Measurements from ENCODE around the gene FBRS.
"Not testable (repeated sequence)": the region's sequence is repeated elsewhere in the genome, so short reads cannot be mapped to it uniquely, and the experiment has no call there.

The FBRS gene

DNA sequence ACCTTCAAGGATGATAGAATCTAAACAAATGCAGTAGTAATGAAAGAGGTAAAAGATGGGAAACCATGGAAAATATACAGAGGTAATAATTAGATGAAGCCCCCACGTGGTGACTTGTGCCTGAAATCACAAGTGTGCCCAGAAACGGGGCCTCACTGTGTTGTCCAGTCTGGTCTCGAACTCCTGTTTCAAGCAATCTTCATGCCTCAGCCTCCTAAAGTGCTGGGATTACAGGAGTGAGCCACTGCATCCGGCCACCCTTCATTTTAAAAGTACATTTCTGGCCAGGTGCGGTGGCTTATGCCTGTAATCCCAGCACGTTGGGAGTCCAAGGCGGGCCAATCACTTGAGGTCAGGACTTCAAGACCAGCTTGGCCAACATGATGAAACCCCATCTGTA is 21.6 kb upstream of the FBRS start:
- peak; percentile 91 for TF ChIP-seq ZNF121 (tag by site-specific recombination; IDR thresholded peaks at IDR 0.05)
- TF ChIP-seq ZNF354C (tag by site-specific recombination; IDR thresholded peaks at IDR 0.05; ENCODE audit: borderline replicate concordance, low read depth): no peak
- ChIA-PET CTCF (interaction anchor here (0.6 to 2.3 kb wide), 4 partner anchors 8 to 1656 kb away, joined by 3 to 10 read pairs (median 7); partner anchors contain the start of gene DCTPP1), POLR2A (interaction anchor here (0.6 to 2.3 kb wide), 4 partner anchors 11 to 814 kb away, joined by 4 to 10 read pairs (median 6); partner anchors contain the start of gene PRR14)

DNA sequence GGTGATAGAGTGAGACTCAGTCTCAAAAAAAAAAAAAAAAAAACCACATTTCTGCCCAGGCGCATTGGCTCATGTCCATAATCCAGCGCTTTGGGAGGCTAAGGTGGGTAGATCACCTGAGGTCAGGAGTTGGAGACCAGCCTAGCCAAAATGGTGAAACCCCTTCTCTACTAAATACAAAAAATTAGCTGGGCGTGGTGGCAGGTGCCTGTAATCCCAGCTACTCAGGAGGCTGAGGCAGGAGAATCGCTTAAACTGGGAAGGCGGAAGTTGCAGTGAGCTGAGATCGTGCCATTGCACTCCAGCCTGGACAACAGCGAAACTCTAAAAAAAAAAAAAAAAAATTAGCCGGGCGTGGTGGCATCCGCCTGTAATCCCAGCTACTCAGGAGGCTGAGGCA is 21.1 kb upstream of the FBRS start:
- not testable (repeated sequence) for H3K9me3 ChIP-seq (ENCODE audit: control insufficient read depth, insufficient read depth, low read depth, low read length); H3K36me3 ChIP-seq (ENCODE audit: control insufficient read depth in 2 of 2, insufficient read depth in 1 of 2, low read length in 2 of 2); H3K4me1 ChIP-seq (ENCODE audit: control insufficient read depth, insufficient read depth, low read length); H3K4me3 ChIP-seq (ENCODE audit: low read depth, low read length); H3K27ac ChIP-seq (ENCODE audit: extremely low read depth, low read depth, low read length)
- TF ChIP-seq, protein P1, sequence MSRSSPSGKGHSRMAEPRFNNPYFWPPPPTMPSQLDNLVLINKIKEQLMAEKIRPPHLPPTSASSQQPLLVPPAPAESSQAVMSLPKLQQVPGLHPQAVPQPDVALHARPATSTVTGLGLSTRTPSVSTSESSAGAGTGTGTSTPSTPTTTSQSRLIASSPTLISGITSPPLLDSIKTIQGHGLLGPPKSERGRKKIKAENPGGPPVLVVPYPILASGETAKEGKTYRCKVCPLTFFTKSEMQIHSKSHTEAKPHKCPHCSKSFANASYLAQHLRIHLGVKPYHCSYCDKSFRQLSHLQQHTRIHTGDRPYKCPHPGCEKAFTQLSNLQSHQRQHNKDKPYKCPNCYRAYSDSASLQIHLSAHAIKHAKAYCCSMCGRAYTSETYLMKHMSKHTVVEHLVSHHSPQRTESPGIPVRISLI (tag by site-specific recombination; IDR thresholded peaks at IDR 0.05): peak; percentile 62; the same call in 1 of the 2 replicates
- ChIA-PET CTCF (interaction anchor here (0.6 to 2.3 kb wide), 7 partner anchors 8 to 1656 kb away, joined by 3 to 10 read pairs (median 3); partner anchors contain the start of gene DCTPP1), POLR2A (interaction anchor here (0.6 to 2.3 kb wide), 5 partner anchors 10 to 815 kb away, joined by 3 to 10 read pairs (median 5); partner anchors contain the start of gene PRR14)

More for the DNA sequence above, 21.6 kb upstream of the FBRS start:
- H3K4me1 ChIP-seq (ENCODE audit: control insufficient read depth, insufficient read depth, low read length): 0 out of 2 replicates have a peak, but pooled peaks cover 2% of the 10 kb centered on the region
- peaks cover 0 to 4% of the 10 kb centered on the region in 2 experiments; a peak in 1 of 3 replicates for H3K36me3 ChIP-seq (ENCODE audit: control insufficient read depth in 2 of 2, insufficient read depth in 1 of 2, low read length in 2 of 2)
- no peak overlapping the region for H3K27ac ChIP-seq (ENCODE audit: extremely low read depth, low read depth, low read length)
- no peak overlapping the region for H3K4me3 ChIP-seq (ENCODE audit: low read depth, low read length)
- no peaks in the 10 kb centered on the region for H3K9me3 ChIP-seq (ENCODE audit: control insufficient read depth, insufficient read depth, low read depth, low read length)

DNA sequence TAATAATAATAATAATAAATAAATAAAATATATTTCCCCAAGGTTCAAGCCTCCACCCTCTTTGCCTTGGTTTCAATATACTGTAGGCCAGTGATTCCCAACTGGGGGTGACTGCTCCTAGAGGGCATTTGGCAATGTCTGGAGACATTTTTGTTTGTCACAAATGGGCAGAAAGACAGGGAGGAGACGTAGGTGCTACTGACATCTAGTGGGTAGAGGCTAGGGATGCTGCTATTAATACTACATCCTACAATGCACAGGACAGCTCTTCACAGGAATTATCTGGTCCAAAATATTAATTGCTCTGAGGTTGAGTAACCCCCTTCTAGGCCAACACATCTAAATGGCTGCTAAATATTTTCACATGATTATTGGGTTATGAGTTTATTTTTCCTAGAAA is 20.3 kb upstream of the FBRS start:
- peaks cover 0 to 4% of the 10 kb centered on the region in 2 experiments; a peak in 1 of 3 replicates for H3K36me3 ChIP-seq (ENCODE audit: control insufficient read depth in 2 of 2, insufficient read depth in 1 of 2, low read length in 2 of 2)
- H3K9me3 ChIP-seq (ENCODE audit: control insufficient read depth, insufficient read depth, low read depth, low read length): no peaks in the 10 kb centered on the region
- CTCF ChIA-PET: interaction anchor here (0.6 to 2.3 kb wide), 8 partner anchors 9 to 245 kb away, joined by 3 to 10 read pairs (median 4); partner anchors contain the start of gene DCTPP1
- POLR2A ChIA-PET: interaction anchor here (0.7 to 2.3 kb wide), 2 partner anchors 12 to 109 kb away, joined by 3 to 10 read pairs; partner anchors contain the start of gene PRR14
- H3K4me3 ChIP-seq (ENCODE audit: low read depth, low read length): no peak overlapping the region
- 0 out of 2 replicates have a peak, but pooled peaks cover 2% of the 10 kb centered on the region for H3K4me1 ChIP-seq (ENCODE audit: control insufficient read depth, insufficient read depth, low read length)
- no peak overlapping the region for H3K27ac ChIP-seq (ENCODE audit: extremely low read depth, low read depth, low read length)
- TF ChIP-seq ZBTB8A (tag by site-specific recombination; IDR thresholded peaks at IDR 0.05): no peak
- no peak for TF ChIP-seq ZNF558 (tag by site-specific recombination; IDR thresholded peaks at IDR 0.05)
- TF ChIP-seq, protein P2, sequence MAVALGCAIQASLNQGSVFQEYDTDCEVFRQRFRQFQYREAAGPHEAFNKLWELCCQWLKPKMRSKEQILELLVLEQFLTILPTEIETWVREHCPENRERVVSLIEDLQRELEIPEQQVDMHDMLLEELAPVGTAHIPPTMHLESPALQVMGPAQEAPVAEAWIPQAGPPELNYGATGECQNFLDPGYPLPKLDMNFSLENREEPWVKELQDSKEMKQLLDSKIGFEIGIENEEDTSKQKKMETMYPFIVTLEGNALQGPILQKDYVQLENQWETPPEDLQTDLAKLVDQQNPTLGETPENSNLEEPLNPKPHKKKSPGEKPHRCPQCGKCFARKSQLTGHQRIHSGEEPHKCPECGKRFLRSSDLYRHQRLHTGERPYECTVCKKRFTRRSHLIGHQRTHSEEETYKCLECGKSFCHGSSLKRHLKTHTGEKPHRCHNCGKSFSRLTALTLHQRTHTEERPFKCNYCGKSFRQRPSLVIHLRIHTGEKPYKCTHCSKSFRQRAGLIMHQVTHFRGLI (tag by site-specific recombination; IDR thresholded peaks at IDR 0.05): no peak
- TF ChIP-seq ZNF701 (tag by site-specific recombination; IDR thresholded peaks at IDR 0.05): no peak
- no peak for TF ChIP-seq ZFP37 (tag by site-specific recombination; IDR thresholded peaks at IDR 0.05)
- TF ChIP-seq GLIS1 (tag by site-specific recombination; IDR thresholded peaks at IDR 0.05): no peak
- TF ChIP-seq ZNF37A (tag by site-specific recombination; IDR thresholded peaks at IDR 0.05): no peak
- TF ChIP-seq ZFHX2 (tag by site-specific recombination; conservative IDR thresholded peaks at IDR 0.05): no peak
- TF ChIP-seq, protein P3, sequence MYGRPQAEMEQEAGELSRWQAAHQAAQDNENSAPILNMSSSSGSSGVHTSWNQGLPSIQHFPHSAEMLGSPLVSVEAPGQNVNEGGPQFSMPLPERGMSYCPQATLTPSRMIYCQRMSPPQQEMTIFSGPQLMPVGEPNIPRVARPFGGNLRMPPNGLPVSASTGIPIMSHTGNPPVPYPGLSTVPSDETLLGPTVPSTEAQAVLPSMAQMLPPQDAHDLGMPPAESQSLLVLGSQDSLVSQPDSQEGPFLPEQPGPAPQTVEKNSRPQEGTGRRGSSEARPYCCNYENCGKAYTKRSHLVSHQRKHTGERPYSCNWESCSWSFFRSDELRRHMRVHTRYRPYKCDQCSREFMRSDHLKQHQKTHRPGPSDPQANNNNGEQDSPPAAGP (tag by site-specific recombination; IDR thresholded peaks at IDR 0.05): no peak
- TF ChIP-seq BCL11A (tag by site-specific recombination; IDR thresholded peaks at IDR 0.05; ENCODE audit: low read depth): no peak
- no peak for TF ChIP-seq REPIN1 (tag by site-specific recombination; IDR thresholded peaks at IDR 0.05; ENCODE audit: low read depth)
- TF ChIP-seq ZNF248 (tag by site-specific recombination; IDR thresholded peaks at IDR 0.05): no peak
- TF ChIP-seq ZEB2 (tag by site-specific recombination; IDR thresholded peaks at IDR 0.05): peak; percentile 18; the same call in 1 of the 2 replicates
- no peak for TF ChIP-seq ZNF175 (tag by site-specific recombination; IDR thresholded peaks at IDR 0.05)
- TF ChIP-seq ZNF132 (tag by site-specific recombination; IDR thresholded peaks at IDR 0.05; ENCODE audit: borderline replicate concordance): no peak
- TF ChIP-seq ZNF184 (tag by site-specific recombination; IDR thresholded peaks at IDR 0.05): no peak
- no peak for TF ChIP-seq YY2 (tag by site-specific recombination; IDR thresholded peaks at IDR 0.05)
- TF ChIP-seq, protein P4, sequence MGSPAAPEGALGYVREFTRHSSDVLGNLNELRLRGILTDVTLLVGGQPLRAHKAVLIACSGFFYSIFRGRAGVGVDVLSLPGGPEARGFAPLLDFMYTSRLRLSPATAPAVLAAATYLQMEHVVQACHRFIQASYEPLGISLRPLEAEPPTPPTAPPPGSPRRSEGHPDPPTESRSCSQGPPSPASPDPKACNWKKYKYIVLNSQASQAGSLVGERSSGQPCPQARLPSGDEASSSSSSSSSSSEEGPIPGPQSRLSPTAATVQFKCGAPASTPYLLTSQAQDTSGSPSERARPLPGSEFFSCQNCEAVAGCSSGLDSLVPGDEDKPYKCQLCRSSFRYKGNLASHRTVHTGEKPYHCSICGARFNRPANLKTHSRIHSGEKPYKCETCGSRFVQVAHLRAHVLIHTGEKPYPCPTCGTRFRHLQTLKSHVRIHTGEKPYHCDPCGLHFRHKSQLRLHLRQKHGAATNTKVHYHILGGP (tag by site-specific recombination; IDR thresholded peaks at IDR 0.05): no peak
- TF ChIP-seq, protein P5, sequence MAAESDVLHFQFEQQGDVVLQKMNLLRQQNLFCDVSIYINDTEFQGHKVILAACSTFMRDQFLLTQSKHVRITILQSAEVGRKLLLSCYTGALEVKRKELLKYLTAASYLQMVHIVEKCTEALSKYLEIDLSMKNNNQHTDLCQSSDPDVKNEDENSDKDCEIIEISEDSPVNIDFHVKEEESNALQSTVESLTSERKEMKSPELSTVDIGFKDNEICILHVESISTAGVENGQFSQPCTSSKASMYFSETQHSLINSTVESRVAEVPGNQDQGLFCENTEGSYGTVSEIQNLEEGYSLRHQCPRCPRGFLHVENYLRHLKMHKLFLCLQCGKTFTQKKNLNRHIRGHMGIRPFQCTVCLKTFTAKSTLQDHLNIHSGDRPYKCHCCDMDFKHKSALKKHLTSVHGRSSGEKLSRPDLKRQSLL (tag by site-specific recombination; IDR thresholded peaks at IDR 0.05): no peak
- no peak for TF ChIP-seq ZNF202 (tag by site-specific recombination; IDR thresholded peaks at IDR 0.05; ENCODE audit: borderline replicate concordance)
- no peak for TF ChIP-seq MEIS1 (CRISPR knock-in tag; IDR thresholded peaks at IDR 0.05; ENCODE audit: borderline replicate concordance)
- no peak for TF ChIP-seq ZBTB20 (tag by site-specific recombination; IDR thresholded peaks at IDR 0.05)

Measured in HEK293 (cell line).